SK-N-SH treated with all-trans-retinoic acid at 6 μM for 48 hours (cell line): ENCODE measurements around the gene SUPT3H.

ENCODE experiments used
- CSDC2 ChIP-seq: fragments of 250-450 bp; sonication (Bioruptor Pico); IDR thresholded peaks from 2 replicates; pipeline ENCODE4 v1.5.0; 2020; ENCODE audit warnings: mild to moderate bottlenecking, moderate library complexity
- ISL1 ChIP-seq: fragments of 250-450 bp; sonication (Bioruptor Pico); IDR thresholded peaks from 2 replicates; pipeline ENCODE4 v2.1.2; 2022; ENCODE audit warnings: mild to moderate bottlenecking, moderate library complexity
- TCF4 ChIP-seq: fragments of 250-450 bp; sonication (Bioruptor Pico); IDR thresholded peaks from 2 replicates; pipeline ENCODE4 v1.8.0; 2021; ENCODE audit warnings: mild to moderate bottlenecking, moderate library complexity, borderline replicate concordance
- TOX ChIP-seq: fragments of 250-450 bp; sonication (Bioruptor Pico); IDR thresholded peaks from 2 replicates; pipeline ENCODE4 v1.8.0; 2021; ENCODE audit warnings: mild to moderate bottlenecking, moderate library complexity, borderline replicate concordance
- ZFP3 ChIP-seq: fragments of 250-450 bp; sonication (Bioruptor Pico); IDR thresholded peaks from 2 replicates; pipeline ENCODE4 v1.5.0; 2020; ENCODE audit warnings: mild to moderate bottlenecking, moderate library complexity
- TF ChIP-seq, protein P1 (sequence below): fragments of 250-450 bp; sonication (Bioruptor Pico); IDR thresholded peaks from 2 replicates; pipeline ENCODE4 v1.8.0; 2020; ENCODE audit warnings: mild to moderate bottlenecking, moderate library complexity, borderline replicate concordance
- TF ChIP-seq, protein P2 (sequence below): fragments of 250-450 bp; sonication (Bioruptor Pico); IDR thresholded peaks from 2 replicates; pipeline ENCODE4 v1.5.0; 2020; ENCODE audit warnings: mild to moderate bottlenecking, moderate library complexity

DNA sequence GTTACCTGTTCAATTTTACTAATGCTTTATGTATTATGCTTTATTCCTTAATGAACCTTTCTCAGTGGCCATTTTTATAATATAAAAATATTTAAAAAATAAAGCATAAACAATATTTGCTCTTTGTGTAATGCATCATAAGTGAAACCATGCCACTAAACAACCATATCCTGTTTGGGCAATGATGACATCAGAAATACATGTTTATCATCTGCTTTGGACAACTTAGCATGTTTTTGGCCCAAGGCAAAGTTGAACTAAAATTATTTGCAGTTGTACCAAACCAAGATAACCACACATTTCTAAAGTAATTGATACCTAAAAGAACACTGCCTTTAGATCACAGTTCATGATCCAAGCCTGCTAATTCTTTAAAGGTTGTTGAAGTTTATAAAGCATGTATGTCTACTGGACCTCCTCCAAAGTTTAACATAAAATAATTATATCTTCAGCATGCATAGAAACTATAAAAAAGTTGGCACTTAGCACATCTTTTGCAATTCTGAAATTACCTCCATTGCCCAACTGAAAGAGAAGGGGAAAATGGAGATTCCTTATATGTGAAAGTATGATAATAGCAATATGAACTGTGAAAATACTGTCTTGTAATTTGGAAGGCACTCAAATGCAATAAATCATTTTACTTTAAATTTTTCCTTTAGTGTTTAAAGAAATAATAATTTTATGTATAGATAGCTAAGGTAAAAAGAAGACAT lies 375.2 kb downstream of the SUPT3H start:
- TF ChIP-seq TCF4 (CRISPR knock-in tag) (no peak), CSDC2 (CRISPR knock-in tag) (no peak), ISL1 (CRISPR knock-in tag) (no peak), TOX (CRISPR knock-in tag) (no peak), ZFP3 (no peak)
- TF ChIP-seq, protein P1, sequence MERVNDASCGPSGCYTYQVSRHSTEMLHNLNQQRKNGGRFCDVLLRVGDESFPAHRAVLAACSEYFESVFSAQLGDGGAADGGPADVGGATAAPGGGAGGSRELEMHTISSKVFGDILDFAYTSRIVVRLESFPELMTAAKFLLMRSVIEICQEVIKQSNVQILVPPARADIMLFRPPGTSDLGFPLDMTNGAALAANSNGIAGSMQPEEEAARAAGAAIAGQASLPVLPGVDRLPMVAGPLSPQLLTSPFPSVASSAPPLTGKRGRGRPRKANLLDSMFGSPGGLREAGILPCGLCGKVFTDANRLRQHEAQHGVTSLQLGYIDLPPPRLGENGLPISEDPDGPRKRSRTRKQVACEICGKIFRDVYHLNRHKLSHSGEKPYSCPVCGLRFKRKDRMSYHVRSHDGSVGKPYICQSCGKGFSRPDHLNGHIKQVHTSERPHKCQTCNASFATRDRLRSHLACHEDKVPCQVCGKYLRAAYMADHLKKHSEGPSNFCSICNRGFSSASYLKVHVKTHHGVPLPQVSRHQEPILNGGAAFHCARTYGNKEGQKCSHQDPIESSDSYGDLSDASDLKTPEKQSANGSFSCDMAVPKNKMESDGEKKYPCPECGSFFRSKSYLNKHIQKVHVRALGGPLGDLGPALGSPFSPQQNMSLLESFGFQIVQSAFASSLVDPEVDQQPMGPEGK (CRISPR knock-in tag) = no peak
- TF ChIP-seq, protein P2, sequence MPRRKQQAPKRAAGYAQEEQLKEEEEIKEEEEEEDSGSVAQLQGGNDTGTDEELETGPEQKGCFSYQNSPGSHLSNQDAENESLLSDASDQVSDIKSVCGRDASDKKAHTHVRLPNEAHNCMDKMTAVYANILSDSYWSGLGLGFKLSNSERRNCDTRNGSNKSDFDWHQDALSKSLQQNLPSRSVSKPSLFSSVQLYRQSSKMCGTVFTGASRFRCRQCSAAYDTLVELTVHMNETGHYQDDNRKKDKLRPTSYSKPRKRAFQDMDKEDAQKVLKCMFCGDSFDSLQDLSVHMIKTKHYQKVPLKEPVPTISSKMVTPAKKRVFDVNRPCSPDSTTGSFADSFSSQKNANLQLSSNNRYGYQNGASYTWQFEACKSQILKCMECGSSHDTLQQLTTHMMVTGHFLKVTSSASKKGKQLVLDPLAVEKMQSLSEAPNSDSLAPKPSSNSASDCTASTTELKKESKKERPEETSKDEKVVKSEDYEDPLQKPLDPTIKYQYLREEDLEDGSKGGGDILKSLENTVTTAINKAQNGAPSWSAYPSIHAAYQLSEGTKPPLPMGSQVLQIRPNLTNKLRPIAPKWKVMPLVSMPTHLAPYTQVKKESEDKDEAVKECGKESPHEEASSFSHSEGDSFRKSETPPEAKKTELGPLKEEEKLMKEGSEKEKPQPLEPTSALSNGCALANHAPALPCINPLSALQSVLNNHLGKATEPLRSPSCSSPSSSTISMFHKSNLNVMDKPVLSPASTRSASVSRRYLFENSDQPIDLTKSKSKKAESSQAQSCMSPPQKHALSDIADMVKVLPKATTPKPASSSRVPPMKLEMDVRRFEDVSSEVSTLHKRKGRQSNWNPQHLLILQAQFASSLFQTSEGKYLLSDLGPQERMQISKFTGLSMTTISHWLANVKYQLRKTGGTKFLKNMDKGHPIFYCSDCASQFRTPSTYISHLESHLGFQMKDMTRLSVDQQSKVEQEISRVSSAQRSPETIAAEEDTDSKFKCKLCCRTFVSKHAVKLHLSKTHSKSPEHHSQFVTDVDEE (CRISPR knock-in tag) = no peak
